Astrocyte of the spinal cord (primary cell): Measurements from ENCODE around the gene DDX3X.

Experiments used
- DNase-seq: peaks from one replicate; pipeline ENCODE4 v3.0.0; 2011; ENCODE audit warnings: low read depth, low spot score
- H3K4me3 ChIP-seq: 2 replicates; pipeline ENCODE4 v1.5.1; 2011; ENCODE audit warnings: low read depth, mild to moderate bottlenecking, low read length, moderate library complexity
- in situ Hi-C: cut with HindIII; loops from 2 replicates; pipeline ENCODE4 v1.10.0; 2017; ENCODE audit warnings: low sequenced_read_pairs
- TF ChIP-seq, protein P1 (sequence below): IDR thresholded peaks from 2 replicates; pipeline ENCODE4 v1.5.1; 2012; ENCODE audit warnings: low read depth, mild to moderate bottlenecking, low read length, inconsistent platforms

DDX3X gene

DNA sequence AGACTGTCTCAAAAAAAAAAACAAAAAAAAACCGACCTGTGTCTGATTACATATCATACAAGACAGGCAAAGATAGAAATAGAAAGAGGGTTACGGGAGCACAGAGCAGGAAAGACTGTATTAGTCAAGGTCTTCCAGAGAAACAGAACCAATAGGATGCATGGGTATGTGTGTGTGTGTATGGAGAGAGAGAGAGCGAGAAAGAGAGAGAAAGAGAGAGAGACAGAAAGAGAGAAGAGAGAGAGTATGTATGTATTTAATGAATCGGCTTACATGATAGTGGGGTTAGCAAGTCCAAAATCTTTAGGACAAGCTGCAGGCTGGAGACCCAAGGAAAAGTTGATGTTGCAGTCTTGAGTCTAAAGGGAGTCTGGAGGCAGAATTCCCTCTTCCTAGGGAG is 7.5 kb upstream of the DDX3X start:
- H3K4me3 ChIP-seq, result no peak overlapping the region
- DNase-seq, result no peak
- in situ Hi-C loops, result no loop called here
- TF ChIP-seq, protein P1, sequence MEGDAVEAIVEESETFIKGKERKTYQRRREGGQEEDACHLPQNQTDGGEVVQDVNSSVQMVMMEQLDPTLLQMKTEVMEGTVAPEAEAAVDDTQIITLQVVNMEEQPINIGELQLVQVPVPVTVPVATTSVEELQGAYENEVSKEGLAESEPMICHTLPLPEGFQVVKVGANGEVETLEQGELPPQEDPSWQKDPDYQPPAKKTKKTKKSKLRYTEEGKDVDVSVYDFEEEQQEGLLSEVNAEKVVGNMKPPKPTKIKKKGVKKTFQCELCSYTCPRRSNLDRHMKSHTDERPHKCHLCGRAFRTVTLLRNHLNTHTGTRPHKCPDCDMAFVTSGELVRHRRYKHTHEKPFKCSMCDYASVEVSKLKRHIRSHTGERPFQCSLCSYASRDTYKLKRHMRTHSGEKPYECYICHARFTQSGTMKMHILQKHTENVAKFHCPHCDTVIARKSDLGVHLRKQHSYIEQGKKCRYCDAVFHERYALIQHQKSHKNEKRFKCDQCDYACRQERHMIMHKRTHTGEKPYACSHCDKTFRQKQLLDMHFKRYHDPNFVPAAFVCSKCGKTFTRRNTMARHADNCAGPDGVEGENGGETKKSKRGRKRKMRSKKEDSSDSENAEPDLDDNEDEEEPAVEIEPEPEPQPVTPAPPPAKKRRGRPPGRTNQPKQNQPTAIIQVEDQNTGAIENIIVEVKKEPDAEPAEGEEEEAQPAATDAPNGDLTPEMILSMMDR, result no peak

DNA sequence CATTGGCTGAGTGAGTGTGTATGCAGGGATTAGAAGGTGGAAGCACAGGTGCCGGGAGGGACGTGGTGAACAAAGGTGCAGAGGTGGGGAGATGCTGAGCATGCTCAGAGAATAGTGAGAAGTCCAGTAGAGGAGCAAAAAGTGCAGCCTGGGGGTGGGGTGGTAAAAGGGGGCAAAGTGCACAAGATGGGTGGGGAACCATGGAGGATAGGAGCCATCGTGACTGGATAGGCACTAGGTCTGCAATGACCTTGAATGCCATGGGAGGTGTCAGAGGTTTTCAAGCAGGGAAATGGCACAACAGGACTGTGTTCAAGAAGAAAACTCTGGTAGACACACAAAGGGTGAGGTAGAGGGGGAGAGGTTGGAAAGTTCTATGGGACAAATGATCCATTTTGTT is 6.6 kb upstream of the DDX3X start:
- in situ Hi-C loops, result no loop called here
- TF ChIP-seq, protein P1, result no peak
- DNase-seq, result no peak

DNA sequence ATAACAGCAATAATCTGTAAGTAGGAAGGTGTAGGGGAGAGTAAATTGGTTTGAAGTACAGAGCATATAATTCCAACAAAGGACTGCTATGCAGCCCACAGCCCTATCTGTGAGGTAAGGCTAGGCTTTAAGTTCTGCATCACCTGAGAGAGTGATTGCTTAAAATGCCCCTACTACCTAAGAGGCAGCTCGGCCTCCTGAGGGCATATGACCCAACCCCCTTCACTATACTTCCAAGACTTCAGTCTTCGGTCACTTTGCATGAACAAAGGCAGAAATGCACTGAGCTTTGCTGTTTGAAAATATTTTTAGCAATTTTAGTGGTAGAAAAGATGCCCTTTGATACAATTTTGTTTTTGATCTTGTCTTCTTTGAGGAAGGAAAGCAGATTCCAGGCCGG is 4.9 kb upstream of the DDX3X start:
- TF ChIP-seq, protein P1, result no peak
- no peak overlapping the region for H3K4me3 ChIP-seq
- in situ Hi-C loops, result no loop called here
- no peak for DNase-seq

More for the DNA sequence above, 6.6 kb upstream of the DDX3X start:
- no peak overlapping the region for H3K4me3 ChIP-seq

DNA sequence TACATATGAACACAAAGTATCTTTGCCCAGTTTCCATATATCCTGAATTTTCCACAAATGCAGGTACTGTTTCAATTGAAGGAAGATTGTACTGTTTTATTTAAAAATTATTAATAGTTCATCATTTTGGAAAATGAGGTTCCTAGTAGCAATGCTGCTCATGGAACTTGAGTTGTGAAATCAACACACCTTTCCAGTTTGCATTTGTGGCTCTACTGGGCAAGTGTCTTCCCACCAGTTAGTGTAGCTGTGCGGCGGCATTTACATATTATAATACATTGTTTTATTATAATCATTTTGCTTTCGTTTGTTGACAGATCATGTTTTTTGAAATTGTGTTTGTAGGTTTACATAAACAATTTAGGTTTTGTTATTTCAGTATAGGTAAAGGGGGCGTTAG is 2.0 kb upstream of the DDX3X start:
- peak overlapping the region; percentile 52 for H3K4me3 ChIP-seq
- TF ChIP-seq, protein P1, result no peak
- DNase-seq, result no peak
- in situ Hi-C loops, result no loop called here

DNA sequence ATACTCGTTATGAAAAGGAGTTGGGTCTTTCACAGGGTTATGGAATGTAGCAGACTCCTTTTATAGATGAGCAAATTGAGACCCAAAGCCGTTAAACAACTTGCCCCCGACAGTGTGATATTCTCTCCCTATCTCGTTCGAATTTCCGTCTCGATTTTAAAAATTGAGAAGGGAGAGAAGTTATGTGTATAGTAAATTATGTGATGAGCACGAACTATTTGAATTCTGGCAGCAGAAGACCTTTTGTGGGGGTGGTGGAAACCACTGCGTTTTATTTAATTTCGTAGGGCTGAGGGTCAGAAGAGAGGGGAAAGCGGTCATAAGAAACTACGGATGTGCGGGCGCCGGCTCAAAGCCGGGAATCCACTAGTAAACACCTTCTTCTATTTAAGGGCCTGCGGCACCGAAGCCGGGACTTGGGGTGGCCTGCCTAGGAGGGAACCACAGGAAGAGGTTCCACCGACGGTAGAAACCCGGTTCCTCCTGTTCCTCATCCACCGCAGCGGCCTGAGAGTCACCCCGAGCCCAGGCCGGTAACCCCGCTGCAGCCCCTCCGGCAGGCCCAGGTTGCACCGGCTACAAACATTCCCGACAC is 1.5 kb upstream of the DDX3X start:
- H3K4me3 ChIP-seq, result peak overlapping the region; percentile 100
- in situ Hi-C loops, result no loop called here
- TF ChIP-seq, protein P1, result no peak
- DNase-seq, result peak; percentile 58

DNA sequence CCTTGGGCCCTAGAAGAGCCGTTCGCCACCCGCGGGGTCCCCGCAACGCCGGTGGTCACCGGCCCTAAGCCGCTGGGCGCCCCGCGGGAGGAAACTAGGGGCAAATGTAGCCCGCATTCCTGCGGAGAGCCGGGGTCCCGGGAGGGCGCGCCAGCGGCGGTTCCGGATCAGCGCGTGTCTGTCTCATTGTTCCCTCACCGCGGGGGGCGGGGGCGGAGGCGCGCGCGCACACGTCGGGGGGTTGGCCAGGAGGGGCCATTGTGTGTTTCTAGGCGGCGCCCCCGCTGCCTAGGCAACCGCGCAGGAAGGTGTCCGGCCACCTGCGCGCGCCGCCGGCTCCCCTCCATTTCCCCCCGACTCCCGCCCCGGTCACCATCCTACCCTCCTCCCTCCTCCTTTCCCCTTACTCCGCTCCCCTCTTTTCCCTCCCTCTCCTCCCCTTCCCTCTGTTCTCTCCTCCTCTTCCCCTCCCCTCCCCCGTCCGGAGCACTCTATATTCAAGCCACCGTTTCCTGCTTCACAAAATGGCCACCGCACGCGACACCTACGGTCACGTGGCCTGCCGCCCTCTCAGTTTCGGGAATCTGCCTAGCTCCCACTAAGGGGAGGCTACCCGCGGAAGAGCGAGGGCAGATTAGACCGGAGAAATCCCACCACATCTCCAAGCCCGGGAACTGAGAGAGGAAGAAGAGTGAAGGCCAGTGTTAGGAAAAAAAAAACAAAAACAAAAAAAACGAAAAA is 789 bp upstream of the DDX3X start:
- in situ Hi-C loops, result no loop called here
- TF ChIP-seq, protein P1, result no peak
- peak overlapping the region; percentile 100 for H3K4me3 ChIP-seq
- DNase-seq, result peak; percentile 93
